PC-9 (cell line): ENCODE data around the gene BACH1. TPM values are rescaled to one million over a fixed set of nuclear protein-coding genes. Genes with fewer than 3 reads are reported as not detected.
"Not testable (repeated sequence)": the region's sequence is repeated elsewhere in the genome, so short reads cannot be mapped to it uniquely, and the experiment has no call there.

Experiments
- BruUV-seq: library from RNA; stranded (reverse); fragments of 400-500 nt; replicated peaks from 2 replicates; lab custom pipeline; 2021; lab: Mats Ljungman, UMichigan
- CTCF ChIA-PET: fragments of 300-600 bp; sonication (Branson Sonifier 250); formaldehyde crosslinking; loops from one replicate; lab custom pipeline; 2022; ENCODE audit warnings: antibody characterized with exemption; lab: Charles Lee
- POLR2A ChIA-PET: fragments of 300-600 bp; sonication (Branson Sonifier 250); formaldehyde crosslinking; loops from one replicate; lab custom pipeline; 2022; ENCODE audit warnings: antibody characterized with exemption; ENCODE audit not compliant: unreplicated experiment; lab: Charles Lee
- DNase-seq, 2 experiments: peaks; one replicate each; pipeline versions ENCODE4 v3.0.0 to v3.0.0-alpha.2; 2015 to 2022; ENCODE audit warnings: mixed read lengths in 1 of 2
- H2AFZ ChIP-seq: fragments of 200-600 bp; sonication (generic); 2 replicates; pipeline ENCODE4 v1.8.1; 2017; ENCODE audit warnings: antibody characterized with exemption
- H3F3A ChIP-seq: fragments of 200-600 bp; sonication (generic); 2 replicates; pipeline ENCODE4 v1.8.1; 2017; ENCODE audit warnings: antibody characterized with exemption, mild to moderate bottlenecking, low read depth; ENCODE audit not compliant: insufficient read depth
- H3K27ac ChIP-seq: fragments of 200-600 bp; sonication (generic); 2 replicates; pipeline ENCODE4 v1.6.1; 2016; ENCODE audit warnings: mixed run types
- H3K27me3 ChIP-seq: fragments of 200-600 bp; sonication (generic); 2 replicates; pipeline ENCODE4 v1.6.1; 2016; ENCODE audit warnings: low read depth, mixed run types; ENCODE audit not compliant: insufficient read depth
- H3K36me3 ChIP-seq: fragments of 200-600 bp; sonication (generic); 2 replicates; pipeline ENCODE4 v1.6.1; 2016; ENCODE audit warnings: low read depth, mixed run types
- H3K4me1 ChIP-seq: fragments of 200-600 bp; sonication (generic); replicated peaks from 2 replicates; pipeline ENCODE4 v1.6.1; 2016; ENCODE audit warnings: mixed run types; ENCODE audit not compliant: insufficient read depth
- H3K4me2 ChIP-seq: fragments of 200-600 bp; sonication (generic); 2 replicates; pipeline ENCODE4 v1.6.1; 2017; ENCODE audit warnings: mixed run types
- H3K4me3 ChIP-seq: fragments of 200-600 bp; sonication (generic); 2 replicates; pipeline ENCODE4 v1.6.1; 2016; ENCODE audit warnings: mixed run types
- H3K79me2 ChIP-seq: fragments of 200-600 bp; sonication (generic); 2 replicates; pipeline ENCODE4 v1.6.1; 2017; ENCODE audit warnings: low read depth, mixed run types
- H3K9me2 ChIP-seq: fragments of 200-600 bp; sonication (generic); 2 replicates; pipeline ENCODE4 v1.8.1; 2017; ENCODE audit warnings: mild to moderate bottlenecking; ENCODE audit not compliant: insufficient read depth
- H3K9me3 ChIP-seq: fragments of 200-600 bp; sonication (generic); 2 replicates; pipeline ENCODE4 v1.8.1; 2016; ENCODE audit warnings: low read depth; ENCODE audit not compliant: insufficient read depth
- H4K20me1 ChIP-seq: fragments of 200-600 bp; sonication (generic); 2 replicates; pipeline ENCODE4 v1.8.1; 2017; ENCODE audit not compliant: insufficient read depth
- EZH2 ChIP-seq: fragments of 200-600 bp; sonication (generic); IDR thresholded peaks from 2 replicates; pipeline ENCODE4 v1.8.0; 2017; ENCODE audit warnings: antibody characterized with exemption, low read depth
- intact Hi-C: fragments of 100-400 bp; cut with micrococcal nuclease; formaldehyde crosslinking; loops from one replicate; pipeline ENCODE4 v1.10.0; 2022; ENCODE audit not compliant: unreplicated experiment
- total RNA-seq: library from RNA; stranded (reverse); gene quantifications from 2 replicates; pipeline ENCODE4 v1.2.3, GENCODE V29; 2021
- TF ChIP-seq, protein P1 (sequence below): fragments of 200-600 bp; sonication (generic); conservative IDR thresholded peaks from 2 replicates; pipeline ENCODE4 v1.6.1; 2017; ENCODE audit warnings: mixed run types, antibody characterized with exemption, mild to moderate bottlenecking, moderate library complexity

Gene BACH1
- total RNA-seq, 1 experiment from 2014 or later, result 39.9 TPM

DNA sequence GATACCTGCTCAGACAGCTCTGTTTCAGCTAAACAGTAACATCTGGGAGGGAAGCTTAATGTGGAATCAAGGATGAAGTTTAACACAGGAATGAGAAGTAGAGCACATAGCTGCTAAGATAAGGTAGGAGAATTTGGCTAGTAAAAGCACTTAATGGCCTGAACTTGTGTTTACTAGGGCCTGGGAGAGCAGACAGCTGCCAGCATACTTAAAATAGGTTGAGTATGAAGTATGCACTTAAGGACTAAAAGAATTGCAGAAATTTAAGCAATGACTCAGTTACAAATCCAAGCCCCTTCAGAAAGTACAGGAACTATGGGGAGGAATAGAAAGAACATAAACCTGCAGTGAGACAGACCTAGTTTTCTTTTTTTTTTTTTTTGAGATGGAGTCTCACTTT is 53.0 kb downstream of the BACH1 start:
- no peaks in the 10 kb centered on the region for H3K27me3 ChIP-seq
- H3K4me1 ChIP-seq, result 0 out of 2 replicates have a peak, but pooled peaks cover 5% of the 10 kb centered on the region
- POLR2A ChIA-PET, result no interaction called here
- no peak overlapping the region for H2AFZ ChIP-seq
- H3K9me2 ChIP-seq, result no peaks in the 10 kb centered on the region
- H3K4me2 ChIP-seq, result no peak overlapping the region
- no peak for DNase-seq
- peaks cover 6% of the 10 kb centered on the region; the same call in 1 of the 2 replicates for H3F3A ChIP-seq
- H3K9me3 ChIP-seq, result no peaks in the 10 kb centered on the region
- no peaks in the 10 kb centered on the region for H4K20me1 ChIP-seq
- no peaks in the 10 kb centered on the region for H3K36me3 ChIP-seq
- TF ChIP-seq, protein P1, sequence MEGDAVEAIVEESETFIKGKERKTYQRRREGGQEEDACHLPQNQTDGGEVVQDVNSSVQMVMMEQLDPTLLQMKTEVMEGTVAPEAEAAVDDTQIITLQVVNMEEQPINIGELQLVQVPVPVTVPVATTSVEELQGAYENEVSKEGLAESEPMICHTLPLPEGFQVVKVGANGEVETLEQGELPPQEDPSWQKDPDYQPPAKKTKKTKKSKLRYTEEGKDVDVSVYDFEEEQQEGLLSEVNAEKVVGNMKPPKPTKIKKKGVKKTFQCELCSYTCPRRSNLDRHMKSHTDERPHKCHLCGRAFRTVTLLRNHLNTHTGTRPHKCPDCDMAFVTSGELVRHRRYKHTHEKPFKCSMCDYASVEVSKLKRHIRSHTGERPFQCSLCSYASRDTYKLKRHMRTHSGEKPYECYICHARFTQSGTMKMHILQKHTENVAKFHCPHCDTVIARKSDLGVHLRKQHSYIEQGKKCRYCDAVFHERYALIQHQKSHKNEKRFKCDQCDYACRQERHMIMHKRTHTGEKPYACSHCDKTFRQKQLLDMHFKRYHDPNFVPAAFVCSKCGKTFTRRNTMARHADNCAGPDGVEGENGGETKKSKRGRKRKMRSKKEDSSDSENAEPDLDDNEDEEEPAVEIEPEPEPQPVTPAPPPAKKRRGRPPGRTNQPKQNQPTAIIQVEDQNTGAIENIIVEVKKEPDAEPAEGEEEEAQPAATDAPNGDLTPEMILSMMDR, result no peak
- no peak for TF ChIP-seq EZH2
- BruUV-seq, result no TSS peak
- intact Hi-C loops, result no loop called here
- no peak overlapping the region for H3K4me3 ChIP-seq
- H3K79me2 ChIP-seq, result peaks cover 4% of the 10 kb centered on the region; the same call in 1 of the 2 replicates
- CTCF ChIA-PET, result interaction anchor here (0.7 kb wide), 1 partner anchor 206 kb away, joined by 6 read pairs; no protein-coding TSS in a partner anchor
- H3K27ac ChIP-seq, result no peak overlapping the region

DNA sequence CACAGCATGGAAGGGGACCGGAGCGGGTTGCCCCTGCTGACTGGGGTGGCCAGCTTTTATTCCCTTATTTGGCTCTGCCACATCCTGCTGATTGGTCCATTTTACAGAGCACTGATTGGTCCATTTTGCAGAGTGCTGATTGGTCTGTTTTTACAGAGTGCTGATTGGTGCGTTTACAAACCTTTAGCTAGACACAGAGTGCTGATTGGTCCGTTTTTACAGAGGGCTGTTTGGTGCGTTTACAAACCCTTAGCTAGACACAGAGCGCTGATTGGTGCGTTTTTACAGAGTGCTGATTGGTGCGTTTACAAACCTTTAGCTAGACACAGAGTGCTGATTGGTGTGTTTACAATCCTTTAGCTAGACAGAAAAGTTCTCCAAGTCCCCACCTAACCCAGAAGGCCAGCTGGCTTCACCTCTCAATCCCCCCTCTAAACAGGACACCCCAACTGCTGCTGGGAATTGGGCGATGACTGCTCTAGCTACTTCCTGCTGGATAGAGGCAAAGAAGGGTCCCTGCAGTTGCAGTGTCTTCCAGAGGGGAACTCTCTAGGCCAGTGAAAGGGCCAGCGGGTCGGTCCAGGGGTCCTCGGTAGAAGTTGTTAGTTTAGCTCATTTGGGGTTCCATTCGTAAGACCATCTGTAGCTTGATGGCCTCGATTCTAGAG is 56.5 kb downstream of the BACH1 start:
- H4K20me1 ChIP-seq, H3K4me1 ChIP-seq, intact Hi-C loops, H2AFZ ChIP-seq, H3K4me3 ChIP-seq, H3K9me2 ChIP-seq, H3K27ac ChIP-seq, H3K4me2 ChIP-seq, H3K79me2 ChIP-seq, H3K27me3 ChIP-seq, POLR2A ChIA-PET, DNase-seq, BruUV-seq, H3K36me3 ChIP-seq, H3K9me3 ChIP-seq, H3F3A ChIP-seq: not testable (repeated sequence)
- CTCF ChIA-PET, result interaction anchor here (0.7 kb wide), 1 partner anchor 264 kb away, joined by 3 read pairs; no protein-coding TSS in a partner anchor

DNA sequence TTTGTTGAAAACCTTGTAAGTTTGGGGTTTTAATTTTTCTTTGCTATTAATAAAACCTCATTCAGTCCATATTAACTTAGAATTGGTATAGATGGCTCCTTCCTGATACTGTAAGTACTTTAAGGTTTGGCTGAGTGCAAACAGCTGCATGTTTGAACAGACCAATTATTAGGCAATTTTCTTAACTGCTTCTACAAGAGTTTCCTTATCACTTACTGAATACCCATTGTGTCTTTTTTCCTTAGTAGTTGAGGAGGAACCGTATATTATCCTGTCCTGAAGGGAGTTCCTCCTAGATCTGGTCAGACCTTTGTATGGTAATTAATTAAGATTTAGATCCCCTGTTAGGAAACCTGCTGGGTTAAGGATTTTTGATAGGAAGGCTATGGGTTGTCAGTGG is 57.6 kb downstream of the BACH1 start:
- BruUV-seq, H3K27ac ChIP-seq, POLR2A ChIA-PET, H3K4me2 ChIP-seq, H3K4me1 ChIP-seq, H3K27me3 ChIP-seq, H3K9me3 ChIP-seq, H3F3A ChIP-seq, DNase-seq, H3K4me3 ChIP-seq, H4K20me1 ChIP-seq, H3K79me2 ChIP-seq, H2AFZ ChIP-seq, intact Hi-C loops, CTCF ChIA-PET, H3K9me2 ChIP-seq, H3K36me3 ChIP-seq: not testable (repeated sequence)

DNA sequence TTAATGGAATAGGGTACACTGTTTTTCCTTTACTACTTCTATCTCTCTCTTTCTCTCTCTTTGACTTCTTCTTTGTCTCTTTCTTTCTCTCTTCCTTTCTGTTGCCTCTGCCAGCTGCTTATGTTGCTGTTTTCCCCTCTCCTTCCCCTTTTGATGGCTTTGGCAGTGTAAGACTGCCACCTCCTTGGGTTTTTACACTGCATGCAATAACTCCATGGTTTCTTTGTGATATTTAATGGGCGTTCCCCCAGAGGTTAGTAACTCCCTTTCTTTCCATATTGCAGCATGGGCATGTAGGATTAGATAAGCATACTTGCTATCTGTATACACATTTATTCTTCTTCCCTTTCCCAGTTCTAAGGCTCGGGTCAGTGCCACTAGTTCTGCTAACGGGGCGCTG is 58.1 kb downstream of the BACH1 start:
- intact Hi-C loops, CTCF ChIA-PET, H3K27ac ChIP-seq, H3K4me2 ChIP-seq, H2AFZ ChIP-seq, H3K36me3 ChIP-seq, H3K4me1 ChIP-seq, H3K27me3 ChIP-seq, H3F3A ChIP-seq, H3K4me3 ChIP-seq, H3K79me2 ChIP-seq, DNase-seq, H3K9me3 ChIP-seq, H3K9me2 ChIP-seq, H4K20me1 ChIP-seq, POLR2A ChIA-PET, BruUV-seq: not testable (repeated sequence)
